Panc1 (cell line): ENCODE measurements around the gene BBS5.

ENCODE experiments used
- CTCF ChIP-seq: fragments of 450-650 bp; IDR thresholded peaks from 2 replicates; pipeline ENCODE4 v1.5.1; 2017; ENCODE audit warnings: mild to moderate bottlenecking
- TCF7L2 ChIP-seq: IDR thresholded peaks from 2 replicates; pipeline ENCODE4 v1.6.1; 2011; ENCODE audit warnings: mild to moderate bottlenecking, low read depth, low read length, inconsistent platforms

GRCh38 chr2:169468841-169469240 is 10.5 kb upstream of the BBS5 start:
- TF ChIP-seq CTCF (no peak), TCF7L2 (no peak)
